Neural cell (in vitro differentiated cells): ENCODE data around the gene NXNL1.
"Not testable (repeated sequence)": the region's sequence is repeated elsewhere in the genome, so short reads cannot be mapped to it uniquely, and the experiment has no call there.

Experiments
- CTCF ChIP-seq: fragments of 450-650 bp; IDR thresholded peaks from 2 replicates; pipeline ENCODE4 v1.5.1; 2014; ENCODE audit warnings: antibody characterized with exemption, mild to moderate bottlenecking, moderate library complexity; ENCODE audit not compliant: poor library complexity, severe bottlenecking
- EP300 ChIP-seq: fragments of 450-650 bp; conservative IDR thresholded peaks from 2 replicates; pipeline ENCODE4 v1.6.1; 2014; ENCODE audit warnings: antibody characterized with exemption, mild to moderate bottlenecking, moderate library complexity; ENCODE audit not compliant: poor library complexity, severe bottlenecking
- EZH2 ChIP-seq: fragments of 200-600, 300-800 bp; shearing (Covaris generic), sonication (generic); IDR thresholded peaks from 2 replicates; pipeline ENCODE4 v1.6.1; 2014; ENCODE audit warnings: antibody characterized with exemption, low read length, borderline replicate concordance, mild to moderate bottlenecking; ENCODE audit not compliant: insufficient read depth, poor library complexity, severe bottlenecking
- POLR2AphosphoS5 ChIP-seq: IDR thresholded peaks from 2 replicates; pipeline ENCODE4 v1.6.1; 2012
- RAD21 ChIP-seq: fragments of 450-650 bp; conservative IDR thresholded peaks from 2 replicates; pipeline ENCODE4 v1.6.1; 2014; ENCODE audit warnings: antibody characterized with exemption, mild to moderate bottlenecking, moderate library complexity
- REST ChIP-seq: IDR thresholded peaks from 2 replicates; pipeline ENCODE4 v1.6.1; 2012; ENCODE audit warnings: borderline replicate concordance
- TAF1 ChIP-seq: IDR thresholded peaks from 2 replicates; pipeline ENCODE4 v1.6.1; 2012; ENCODE audit warnings: low read depth

GRCh38 chr19:17499025-17499424, 38.3 kb upstream of the NXNL1 start:
- TF ChIP-seq POLR2AphosphoS5, TAF1, RAD21, CTCF, EP300, EZH2, REST: not testable (repeated sequence)
